IgD-negative memory B cell (primary cell): Measurements from ENCODE around the gene PDZD8. TPM values are rescaled to one million over a fixed set of nuclear protein-coding genes. Genes with fewer than 3 reads are reported as not detected.
"Not testable (repeated sequence)": the region's sequence is repeated elsewhere in the genome, so short reads cannot be mapped to it uniquely, and the experiment has no call there.

ENCODE experiments used
- H3K27ac Mint-ChIP-seq, 3 donors: one replicate each; pipeline ENCODE4 v1.8.0; 2020 to 2022; ENCODE audit warnings: mild to moderate bottlenecking in 3 of 3, mixed read lengths in 3 of 3, moderate library complexity in 1 of 3
- H3K27me3 Mint-ChIP-seq: one replicate; pipeline ENCODE4 v1.8.0; 2021; ENCODE audit warnings: mixed read lengths
- H3K36me3 Mint-ChIP-seq: one replicate; pipeline ENCODE4 v1.8.0; 2020; ENCODE audit warnings: mild to moderate bottlenecking, mixed read lengths
- H3K4me1 Mint-ChIP-seq, 3 donors: one replicate each; pipeline ENCODE4 v1.8.0; 2020 to 2022; ENCODE audit warnings: mixed read lengths in 3 of 3, mild to moderate bottlenecking in 1 of 3
- H3K4me3 Mint-ChIP-seq, 4 donors: one replicate each; pipeline ENCODE4 v1.8.0; 2020 to 2022; ENCODE audit warnings: mild to moderate bottlenecking in 4 of 4, mixed read lengths in 4 of 4, moderate library complexity in 3 of 4
- H3K9me3 Mint-ChIP-seq, 3 donors: one replicate each; pipeline ENCODE4 v1.8.0; 2020 to 2021; ENCODE audit warnings: mixed read lengths in 3 of 3, mild to moderate bottlenecking in 1 of 3
- polyA plus RNA-seq: library from polyadenylated mRNA; unstranded; fragments of 300-500 nt; fragmentation: Illumina TruSeq; gene quantifications from one replicate; pipeline ENCODE4 v1.2.3, GENCODE V29; 2021

Gene PDZD8
- polyA plus RNA-seq, 1 donor from 2014 or later, result 8.2 TPM

DNA sequence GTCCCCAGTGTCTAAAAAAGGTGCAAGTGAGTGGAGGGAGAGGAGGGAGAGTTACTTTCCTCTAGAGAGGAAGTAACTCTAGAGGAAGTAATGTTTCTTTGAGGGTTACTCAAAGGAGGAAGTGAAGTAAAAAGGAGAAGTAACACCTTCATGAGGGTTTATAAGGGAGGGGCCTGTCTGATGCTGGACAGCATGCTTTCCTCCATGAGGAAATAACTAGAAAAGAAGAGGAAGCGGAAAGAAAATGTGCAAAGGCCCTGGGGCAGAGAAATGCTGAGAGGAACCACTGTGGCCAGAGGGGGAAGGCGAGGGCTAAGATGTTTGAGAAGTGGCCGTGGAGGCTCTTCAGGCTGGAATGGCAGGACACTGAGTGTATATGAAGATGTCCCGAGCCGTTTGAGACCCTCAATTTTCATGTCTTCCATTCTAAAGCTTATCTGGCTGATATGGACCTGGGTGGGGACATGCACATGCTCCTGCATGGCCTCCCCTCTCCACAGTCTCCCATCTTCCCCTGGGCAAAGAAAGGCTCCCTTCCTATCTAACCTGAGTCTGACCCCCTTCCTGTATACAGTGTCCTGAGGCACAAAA, 137.7 kb downstream of the PDZD8 start:
- peak overlapping the region in 1 of 3 donors; percentile 75 for H3K27ac Mint-ChIP-seq
- peaks cover 2% of the 10 kb centered on the region for H3K36me3 Mint-ChIP-seq
- peaks cover 8 to 10% (median 9%) of the 10 kb centered on the region in 3 donors for H3K9me3 Mint-ChIP-seq
- H3K27me3 Mint-ChIP-seq, result peaks cover 11% of the 10 kb centered on the region
- peaks cover 4 to 9% (median 6%) of the 10 kb centered on the region in 3 donors for H3K4me1 Mint-ChIP-seq
- peak overlapping the region in 1 of 4 donors; percentile 51 for H3K4me3 Mint-ChIP-seq

DNA sequence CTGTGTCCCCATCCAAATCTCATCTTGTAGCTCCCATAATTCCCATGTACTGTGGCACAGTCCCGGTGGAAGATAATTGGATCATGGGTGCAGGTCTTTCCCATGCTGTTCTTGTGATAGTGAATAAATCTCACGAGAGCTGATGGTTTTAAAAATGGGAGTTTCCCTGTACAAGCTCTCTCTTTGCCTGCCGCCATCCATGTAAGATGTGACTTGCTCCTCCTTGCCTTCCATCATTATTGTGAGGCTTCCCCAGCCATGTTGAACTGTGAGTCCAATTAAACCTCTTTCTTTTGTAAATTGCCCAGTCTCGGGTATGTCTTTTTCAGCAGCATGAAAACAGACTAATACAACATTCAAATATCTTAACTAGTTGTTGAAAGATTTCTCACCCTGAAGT, 145.1 kb downstream of the PDZD8 start:
- H3K4me1 Mint-ChIP-seq, H3K4me3 Mint-ChIP-seq, H3K27ac Mint-ChIP-seq, H3K36me3 Mint-ChIP-seq: not testable (repeated sequence)
- Mint-ChIP-seq H3K9me3 (peaks cover 0 to 13% (median 0%) of the 10 kb centered on the region in 3 donors), H3K27me3 (peaks cover 20% of the 10 kb centered on the region)

DNA sequence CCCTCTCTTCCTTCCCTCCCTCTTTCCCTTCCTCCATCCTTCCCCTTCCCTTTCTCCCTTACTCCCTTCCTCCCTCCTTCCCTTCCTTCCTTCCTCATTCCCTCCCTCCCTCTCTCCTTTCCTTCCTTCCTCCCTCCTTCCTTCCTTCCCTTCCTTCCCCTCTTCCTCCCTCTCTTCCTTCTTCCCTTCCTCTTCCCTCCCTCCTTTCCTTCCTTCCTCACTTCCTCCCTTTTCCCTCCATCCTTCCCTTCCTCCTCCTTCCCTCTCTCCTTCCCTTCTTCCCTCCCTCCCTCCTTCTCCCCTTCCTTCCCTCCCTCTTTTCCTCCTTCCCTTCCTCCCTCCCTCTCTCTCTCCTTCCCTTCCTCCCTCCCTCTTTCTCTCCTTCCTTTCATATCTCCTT, 147.0 kb downstream of the PDZD8 start:
- Mint-ChIP-seq H3K4me1 (peaks cover 0 to 2% (median 0%) of the 10 kb centered on the region in 3 donors), H3K4me3 (no peak overlapping the region), H3K27me3 (peaks cover 18% of the 10 kb centered on the region), H3K27ac (no peak overlapping the region), H3K36me3 (peaks cover 1% of the 10 kb centered on the region), H3K9me3 (peaks cover 0 to 13% (median 0%) of the 10 kb centered on the region in 3 donors)

Other genes with a start within 250 kb of the PDZD8 start
- gene VAX1, start 237.2 kb downstream of the PDZD8 start, polyA plus RNA-seq, result not detected
- gene KCNK18, start 178.0 kb downstream of the PDZD8 start, polyA plus RNA-seq, result not detected
- 0.19 TPM for gene SLC18A2, start 134.3 kb downstream of the PDZD8 start, polyA plus RNA-seq
- gene EMX2, start 167.3 kb upstream of the PDZD8 start, polyA plus RNA-seq, result not detected